ENCODE results near the gene PDS5B. TPM values are rescaled to one million over a fixed set of nuclear protein-coding genes. Genes with fewer than 3 reads are reported as not detected.

The PDS5B gene
- total and polyA plus RNA-seq, 3 experiments from 2014 or later, result 39.4 to 55.1 (median 45.4) TPM

DNA sequence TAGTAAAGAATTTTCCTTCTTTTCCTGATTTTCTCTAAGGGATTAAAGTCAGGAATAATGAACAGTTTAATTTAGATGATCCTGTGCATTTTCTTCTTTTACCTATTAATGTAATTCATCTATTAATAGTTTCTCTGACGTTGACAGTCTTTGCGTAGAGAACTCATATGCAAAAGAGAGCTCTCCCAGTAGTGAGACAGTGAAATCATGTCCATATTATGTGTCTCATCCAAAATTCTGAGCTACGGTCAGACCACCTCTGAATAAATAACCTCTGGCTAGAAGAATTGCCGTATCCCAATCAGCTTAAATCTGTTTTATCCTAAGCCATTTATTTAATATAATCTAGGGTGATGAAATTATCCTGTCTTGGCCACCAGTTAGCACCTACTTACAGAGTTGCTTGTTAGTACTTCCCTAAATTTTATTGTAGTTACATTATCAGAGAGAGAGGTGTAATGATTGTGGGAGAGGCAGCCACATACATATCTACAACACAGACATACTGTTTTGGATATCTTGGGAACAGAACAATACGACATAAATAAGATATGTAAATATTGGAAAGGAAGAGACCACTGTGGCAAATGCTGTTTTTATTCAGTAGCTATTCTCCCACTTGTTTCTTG, 30.7 kb downstream of the PDS5B start:
- peaks cover 31 to 65% (median 65%) of the 10 kb centered on the region in 3 donors for H3K4me1 Mint-ChIP-seq
- H3K27ac Mint-ChIP-seq, result no peak overlapping the region
- H3K36me3 Mint-ChIP-seq, result peaks cover 14 to 39% (median 15%) of the 10 kb centered on the region in 3 donors
- ChIA-PET POLR2A (no interaction called here), CTCF (interaction anchor here (0.9 kb wide), 1 partner anchor 22 kb away, joined by 3 read pairs; no protein-coding TSS in a partner anchor)
- no peaks in the 10 kb centered on the region for H3K4me1 ChIP-seq (ENCODE audit: insufficient read depth, low read length)
- H3K4me3 Mint-ChIP-seq, result no peak overlapping the region
- H3K4me3 ChIP-seq (ENCODE audit: low read length), result no peak overlapping the region
- H3K27me3 Mint-ChIP-seq, result no peaks in the 10 kb centered on the region
- no peak overlapping the region for H3K27ac ChIP-seq (ENCODE audit: low read depth, low read length)
- H3K9me3 ChIP-seq (ENCODE audit: low read length), result no peaks in the 10 kb centered on the region
- H3K27me3 ChIP-seq (ENCODE audit: insufficient read depth, low read length, poor library complexity, severe bottlenecking), result no peaks in the 10 kb centered on the region
- H3K36me3 ChIP-seq (ENCODE audit: insufficient read depth, low read length), result no peaks in the 10 kb centered on the region
- DNase-seq, result no peak
- peaks cover 6 to 23% (median 14%) of the 10 kb centered on the region in 5 donors for H3K9me3 Mint-ChIP-seq

DNA sequence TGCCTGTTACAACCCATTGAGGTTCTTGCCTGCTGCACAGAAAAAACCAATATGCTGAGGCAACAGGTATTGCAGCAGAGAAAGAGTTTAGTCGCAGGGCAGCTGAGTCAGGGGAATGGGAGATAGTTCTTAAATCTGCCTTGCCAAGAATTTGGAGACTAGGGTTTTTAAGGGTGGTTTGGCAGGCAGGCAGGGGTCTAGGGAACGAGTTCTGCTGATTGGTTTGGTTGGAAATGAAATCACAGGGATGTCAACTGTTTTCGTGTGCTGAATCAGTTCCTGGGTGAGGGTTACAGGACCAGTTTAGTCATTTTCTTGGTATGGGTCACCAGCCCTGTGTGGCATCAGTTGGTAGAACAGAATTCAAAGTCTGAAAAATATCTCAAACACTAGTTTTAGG, 36.6 kb downstream of the PDS5B start:
- ChIA-PET POLR2A (no interaction called here), CTCF (no interaction called here)
- no peak overlapping the region for H3K4me3 ChIP-seq (ENCODE audit: low read length)
- Mint-ChIP-seq H3K4me1 (peaks cover 43 to 74% (median 65%) of the 10 kb centered on the region in 3 donors), H3K36me3 (peaks cover 5 to 31% (median 12%) of the 10 kb centered on the region in 3 donors), H3K9me3 (peaks cover 10 to 30% (median 22%) of the 10 kb centered on the region in 5 donors), H3K4me3 (no peak overlapping the region), H3K27ac (no peak overlapping the region), H3K27me3 (no peaks in the 10 kb centered on the region)
- no peaks in the 10 kb centered on the region for H3K9me3 ChIP-seq (ENCODE audit: low read length)
- no peak for DNase-seq
- no peaks in the 10 kb centered on the region for H3K36me3 ChIP-seq (ENCODE audit: insufficient read depth, low read length)
- H3K27me3 ChIP-seq (ENCODE audit: insufficient read depth, low read length, poor library complexity, severe bottlenecking), result no peaks in the 10 kb centered on the region
- H3K27ac ChIP-seq (ENCODE audit: low read depth, low read length), result no peak overlapping the region
- H3K4me1 ChIP-seq (ENCODE audit: insufficient read depth, low read length), result peaks cover 9% of the 10 kb centered on the region

DNA sequence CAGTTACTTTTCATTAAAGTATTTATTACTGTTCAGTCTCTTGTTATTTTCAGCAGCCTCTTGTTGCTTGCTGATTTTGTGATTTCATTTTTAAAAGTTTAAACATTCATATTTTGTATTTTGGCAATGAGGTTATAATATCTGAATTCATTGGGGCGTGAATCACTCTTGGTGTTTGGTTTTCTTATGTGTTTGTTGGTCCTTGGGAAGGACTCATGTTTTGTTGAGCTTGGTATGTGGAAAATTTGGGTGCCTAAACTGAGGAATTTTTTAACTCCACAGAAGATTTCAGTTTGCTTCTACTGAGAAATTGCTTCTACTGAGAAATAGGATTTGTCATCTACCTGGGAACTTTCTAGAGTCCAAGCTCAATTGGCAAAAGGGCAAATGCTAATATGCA, 38.2 kb downstream of the PDS5B start:
- no peak overlapping the region for H3K27ac ChIP-seq (ENCODE audit: low read depth, low read length)
- Mint-ChIP-seq H3K4me3 (no peak overlapping the region), H3K36me3 (peaks cover 2 to 28% (median 16%) of the 10 kb centered on the region in 3 donors), H3K4me1 (peaks cover 38 to 68% (median 62%) of the 10 kb centered on the region in 3 donors), H3K9me3 (peaks cover 10 to 29% (median 22%) of the 10 kb centered on the region in 5 donors), H3K27me3 (no peaks in the 10 kb centered on the region), H3K27ac (peak overlapping the region in 1 of 8 donors; percentile 15)
- ChIA-PET POLR2A (interaction anchor here (0.5 kb wide), 1 partner anchor 38 kb away, joined by 3 read pairs; the partner anchor contains the start of gene PDS5B), CTCF (interaction anchor here (0.7 to 1.9 kb wide), 2 partner anchors 15 to 39 kb away, joined by 3 to 8 read pairs; partner anchors contain the start of gene PDS5B)
- H3K27me3 ChIP-seq (ENCODE audit: insufficient read depth, low read length, poor library complexity, severe bottlenecking), result no peaks in the 10 kb centered on the region
- DNase-seq, result no peak
- peaks cover 9% of the 10 kb centered on the region for H3K4me1 ChIP-seq (ENCODE audit: insufficient read depth, low read length)
- no peaks in the 10 kb centered on the region for H3K9me3 ChIP-seq (ENCODE audit: low read length)
- no peaks in the 10 kb centered on the region for H3K36me3 ChIP-seq (ENCODE audit: insufficient read depth, low read length)
- H3K4me3 ChIP-seq (ENCODE audit: low read length), result no peak overlapping the region

DNA sequence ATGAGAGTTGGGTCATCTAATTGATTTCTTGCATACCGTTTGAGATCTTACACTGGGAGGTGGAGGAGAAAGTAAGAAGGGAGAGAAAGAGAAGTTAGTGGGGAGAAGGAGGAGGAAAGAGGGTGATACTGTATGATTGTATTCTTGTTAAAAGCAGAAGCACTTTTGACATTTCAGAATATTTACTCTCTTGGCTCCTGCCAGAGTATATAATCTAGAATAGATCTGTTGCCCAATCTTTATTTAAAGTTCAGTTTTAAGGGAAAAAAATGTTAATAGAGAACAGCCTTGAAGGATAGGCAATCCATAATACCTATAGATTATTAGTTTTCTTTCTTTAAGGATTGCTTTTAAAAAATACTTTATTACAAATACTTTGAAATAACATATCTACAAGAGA, 41.5 kb downstream of the PDS5B start:
- CTCF ChIA-PET, result no interaction called here
- H3K9me3 Mint-ChIP-seq, result peaks cover 3 to 10% (median 7%) of the 10 kb centered on the region in 5 donors
- DNase-seq, result no peak
- no peaks in the 10 kb centered on the region for H3K27me3 Mint-ChIP-seq
- no peaks in the 10 kb centered on the region for H3K27me3 ChIP-seq (ENCODE audit: insufficient read depth, low read length, poor library complexity, severe bottlenecking)
- H3K4me1 Mint-ChIP-seq, result peaks cover 38 to 79% (median 61%) of the 10 kb centered on the region in 3 donors
- no peak overlapping the region for H3K27ac Mint-ChIP-seq
- peaks cover 7 to 10% (median 9%) of the 10 kb centered on the region in 3 donors for H3K36me3 Mint-ChIP-seq
- no peaks in the 10 kb centered on the region for H3K36me3 ChIP-seq (ENCODE audit: insufficient read depth, low read length)
- no peak overlapping the region for H3K4me3 ChIP-seq (ENCODE audit: low read length)
- peaks cover 9% of the 10 kb centered on the region for H3K4me1 ChIP-seq (ENCODE audit: insufficient read depth, low read length)
- POLR2A ChIA-PET, result no interaction called here
- no peak overlapping the region for H3K27ac ChIP-seq (ENCODE audit: low read depth, low read length)
- no peak overlapping the region for H3K4me3 Mint-ChIP-seq
- H3K9me3 ChIP-seq (ENCODE audit: low read length), result no peaks in the 10 kb centered on the region

DNA sequence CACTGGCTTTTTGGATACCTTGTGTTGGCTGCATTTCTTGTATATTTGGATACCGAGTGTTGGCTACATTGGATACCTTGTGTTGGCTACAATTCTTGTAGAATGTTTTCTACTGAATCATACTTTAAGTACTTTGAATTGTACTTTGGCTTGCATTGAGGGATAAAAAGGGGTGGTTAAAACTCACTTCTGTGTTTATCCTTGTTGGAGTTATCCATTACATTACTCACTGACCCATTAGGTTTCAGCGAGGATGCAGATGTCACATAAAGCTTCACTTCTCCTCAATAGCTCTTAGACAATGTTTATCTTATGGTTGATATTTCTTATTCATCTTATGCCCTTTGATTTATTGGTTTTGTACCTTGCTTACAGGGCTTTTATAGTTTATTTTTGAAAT, 43.1 kb downstream of the PDS5B start:
- ChIA-PET POLR2A (no interaction called here), CTCF (interaction anchor here (0.8 to 1.0 kb wide), 2 partner anchors 10 to 44 kb away, joined by 3 read pairs; no protein-coding TSS in a partner anchor)
- Histone ChIP-seq H3K4me3 (ENCODE audit: low read length) (no peak overlapping the region), H3K4me1 (ENCODE audit: insufficient read depth, low read length) (peaks cover 9% of the 10 kb centered on the region), H3K36me3 (ENCODE audit: insufficient read depth, low read length) (no peaks in the 10 kb centered on the region), H3K27me3 (ENCODE audit: insufficient read depth, low read length, poor library complexity, severe bottlenecking) (no peaks in the 10 kb centered on the region), H3K9me3 (ENCODE audit: low read length) (no peaks in the 10 kb centered on the region), H3K27ac (ENCODE audit: low read depth, low read length) (no peak overlapping the region)
- H3K36me3 Mint-ChIP-seq, result peaks cover 0 to 10% (median 9%) of the 10 kb centered on the region in 3 donors
- H3K4me3 Mint-ChIP-seq, result no peak overlapping the region
- H3K4me1 Mint-ChIP-seq, result peaks cover 38 to 75% (median 59%) of the 10 kb centered on the region in 3 donors
- no peaks in the 10 kb centered on the region for H3K27me3 Mint-ChIP-seq
- peaks cover 0 to 1% (median 0%) of the 10 kb centered on the region in 5 donors for H3K9me3 Mint-ChIP-seq
- H3K27ac Mint-ChIP-seq, result no peak overlapping the region
- DNase-seq, result no peak

DNA sequence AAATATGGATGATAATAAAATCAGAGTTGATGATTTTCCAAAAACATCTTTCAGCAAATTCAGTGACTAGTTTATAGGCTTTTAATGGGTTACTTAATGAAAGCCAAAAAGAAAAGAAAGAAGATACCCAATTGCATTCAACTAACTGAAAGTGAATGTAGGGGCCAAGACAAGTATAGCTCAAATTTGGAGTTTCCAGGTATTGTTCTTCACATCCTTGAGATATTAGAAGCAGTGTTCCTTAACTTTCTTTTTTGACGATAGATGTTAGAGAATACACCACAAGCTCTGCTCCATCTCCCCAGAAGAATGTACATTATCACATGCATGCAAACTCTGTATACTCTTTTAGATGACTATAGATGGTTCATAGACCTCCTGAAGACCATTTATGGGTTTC, 43.6 kb downstream of the PDS5B start:
- POLR2A ChIA-PET, result no interaction called here
- H3K27me3 ChIP-seq (ENCODE audit: insufficient read depth, low read length, poor library complexity, severe bottlenecking), result no peaks in the 10 kb centered on the region
- peak overlapping the region in 1 of 8 donors; percentile 38 for H3K27ac Mint-ChIP-seq

DNA sequence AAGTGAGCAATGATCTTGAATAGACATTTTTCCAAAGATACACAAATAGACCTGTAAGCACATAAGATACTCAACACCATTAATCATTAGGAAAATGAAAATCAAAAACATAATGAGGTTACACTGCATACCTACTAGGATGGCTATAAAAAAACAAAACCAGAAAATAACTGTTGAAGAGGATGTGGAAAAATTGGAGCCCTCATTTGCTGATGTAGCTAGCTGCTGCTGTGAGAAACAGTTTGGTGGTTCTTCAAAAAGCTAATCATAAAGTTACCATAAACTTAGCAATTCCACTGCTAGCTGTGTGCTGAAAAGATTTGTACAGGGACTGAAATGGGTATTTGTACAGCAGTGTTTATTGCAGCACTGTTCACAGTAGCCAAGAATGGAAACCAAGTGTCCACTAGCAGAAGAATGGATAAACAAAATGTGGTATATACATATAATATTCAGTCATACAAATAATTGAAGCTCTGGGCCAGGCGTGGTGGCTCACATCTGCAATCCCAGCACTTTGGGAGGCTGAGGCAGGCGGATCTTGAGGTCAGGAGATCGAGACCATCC, 46.2 kb downstream of the PDS5B start:
- Histone ChIP-seq H3K27me3 (ENCODE audit: insufficient read depth, low read length, poor library complexity, severe bottlenecking) (no peaks in the 10 kb centered on the region), H3K4me3 (ENCODE audit: low read length) (no peak overlapping the region), H3K36me3 (ENCODE audit: insufficient read depth, low read length) (no peaks in the 10 kb centered on the region), H3K4me1 (ENCODE audit: insufficient read depth, low read length) (no peaks in the 10 kb centered on the region), H3K27ac (ENCODE audit: low read depth, low read length) (no peak overlapping the region), H3K9me3 (ENCODE audit: low read length) (no peaks in the 10 kb centered on the region)
- Mint-ChIP-seq H3K4me1 (peaks cover 20 to 46% (median 37%) of the 10 kb centered on the region in 3 donors), H3K27ac (peak overlapping the region in 2 of 8 donors; percentile 61 to 75), H3K9me3 (no peaks in the 10 kb centered on the region), H3K27me3 (no peaks in the 10 kb centered on the region), H3K36me3 (peaks cover 0 to 10% (median 9%) of the 10 kb centered on the region in 3 donors), H3K4me3 (no peak overlapping the region)
- no peak for DNase-seq
- ChIA-PET POLR2A (no interaction called here), CTCF (interaction anchor here (1.9 kb wide), 1 partner anchor 47 kb away, joined by 8 read pairs; the partner anchor contains the start of gene PDS5B)

More for the DNA sequence above, 43.6 kb downstream of the PDS5B start:
- Histone ChIP-seq H3K36me3 (ENCODE audit: insufficient read depth, low read length) (no peaks in the 10 kb centered on the region), H3K27ac (ENCODE audit: low read depth, low read length) (no peak overlapping the region), H3K4me3 (ENCODE audit: low read length) (no peak overlapping the region), H3K4me1 (ENCODE audit: insufficient read depth, low read length) (peaks cover 9% of the 10 kb centered on the region), H3K9me3 (ENCODE audit: low read length) (no peaks in the 10 kb centered on the region)
- no peaks in the 10 kb centered on the region for H3K9me3 Mint-ChIP-seq
- H3K4me3 Mint-ChIP-seq, result no peak overlapping the region
- peaks cover 34 to 69% (median 53%) of the 10 kb centered on the region in 3 donors for H3K4me1 Mint-ChIP-seq
- peaks cover 0 to 10% (median 9%) of the 10 kb centered on the region in 3 donors for H3K36me3 Mint-ChIP-seq
- CTCF ChIA-PET, result interaction anchor here (0.8 kb wide), 1 partner anchor 44 kb away, joined by 3 read pairs; no protein-coding TSS in a partner anchor
- H3K27me3 Mint-ChIP-seq, result no peaks in the 10 kb centered on the region
- no peak for DNase-seq

DNA sequence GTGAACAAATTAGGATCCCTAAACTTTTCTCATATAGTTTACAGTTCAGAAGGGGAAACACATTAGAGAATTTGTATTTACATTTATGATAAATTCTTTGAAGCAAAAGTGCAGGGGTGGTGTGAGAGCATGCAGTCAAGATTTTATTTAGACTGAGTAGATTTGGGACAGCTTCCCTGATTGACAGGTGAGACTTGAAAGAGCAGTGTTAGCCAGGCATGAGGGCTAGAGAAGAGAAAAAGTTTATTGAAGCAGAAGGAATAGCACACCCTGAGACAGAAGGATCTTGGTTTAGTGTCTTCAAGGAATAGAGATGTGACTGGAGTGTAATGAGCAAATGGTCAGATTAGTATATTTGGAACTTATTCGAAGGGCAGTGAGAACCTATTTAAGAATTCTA, 50.5 kb downstream of the PDS5B start:
- Histone ChIP-seq H3K36me3 (ENCODE audit: insufficient read depth, low read length) (no peaks in the 10 kb centered on the region), H3K9me3 (ENCODE audit: low read length) (no peaks in the 10 kb centered on the region), H3K27ac (ENCODE audit: low read depth, low read length) (no peak overlapping the region), H3K27me3 (ENCODE audit: insufficient read depth, low read length, poor library complexity, severe bottlenecking) (no peaks in the 10 kb centered on the region), H3K4me3 (ENCODE audit: low read length) (no peak overlapping the region), H3K4me1 (ENCODE audit: insufficient read depth, low read length) (peaks cover 8% of the 10 kb centered on the region)
- H3K9me3 Mint-ChIP-seq, result no peaks in the 10 kb centered on the region
- CTCF ChIA-PET, result interaction anchor here (2.1 to 2.8 kb wide), 3 partner anchors 14 to 51 kb away, joined by 6 to 19 read pairs (median 13); partner anchors contain the start of gene PDS5B
- POLR2A ChIA-PET, result no interaction called here
- H3K4me1 Mint-ChIP-seq, result peaks cover 11 to 27% (median 23%) of the 10 kb centered on the region in 3 donors
- no peak overlapping the region for H3K4me3 Mint-ChIP-seq
- H3K27ac Mint-ChIP-seq, result no peak overlapping the region
- no peak for DNase-seq
- H3K27me3 Mint-ChIP-seq, result no peaks in the 10 kb centered on the region
- H3K36me3 Mint-ChIP-seq, result peaks cover 0 to 1% (median 0%) of the 10 kb centered on the region in 3 donors
